ENCODE data around the gene WDR27. TPM values are rescaled to one million over a fixed set of nuclear protein-coding genes. Genes with fewer than 3 reads are reported as not detected.

WDR27 gene
- total and polyA plus RNA-seq, 10 of the 15 experiments (the other 5 are each of a cell fraction or from before 2014, with no cell fraction given) = 1.9 to 33.2 (median 19.0) TPM

DNA sequence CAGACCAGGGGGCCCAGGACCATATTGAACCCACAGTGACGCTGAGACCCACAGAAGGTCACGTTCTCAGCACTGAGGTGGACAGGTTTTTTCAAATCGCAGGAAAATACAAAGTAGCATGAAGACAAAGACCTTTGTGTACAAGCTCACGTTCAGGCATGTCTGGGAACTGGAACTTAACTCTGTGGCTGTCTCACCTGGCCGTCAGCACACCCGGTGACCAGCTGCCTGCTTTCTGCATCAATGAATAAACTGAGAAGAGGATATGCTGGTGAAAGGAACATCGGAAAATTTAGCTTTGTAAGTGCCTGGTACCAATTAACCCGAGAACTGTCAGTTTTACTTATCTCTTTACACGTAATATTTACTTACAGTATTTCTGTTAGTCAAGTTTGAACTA lies 36.5 kb downstream of the WDR27 start (continued):
- TF ChIP-seq EGR1 (IDR thresholded peaks at IDR 0.05; ENCODE audit: borderline replicate concordance in 1 of 2, low read depth in 2 of 2, low read length in 2 of 2) = no peak
- no peak for TF ChIP-seq KLF5 (IDR thresholded peaks at IDR 0.05; ENCODE audit: partially characterized antibody)
- TF ChIP-seq, protein P1, sequence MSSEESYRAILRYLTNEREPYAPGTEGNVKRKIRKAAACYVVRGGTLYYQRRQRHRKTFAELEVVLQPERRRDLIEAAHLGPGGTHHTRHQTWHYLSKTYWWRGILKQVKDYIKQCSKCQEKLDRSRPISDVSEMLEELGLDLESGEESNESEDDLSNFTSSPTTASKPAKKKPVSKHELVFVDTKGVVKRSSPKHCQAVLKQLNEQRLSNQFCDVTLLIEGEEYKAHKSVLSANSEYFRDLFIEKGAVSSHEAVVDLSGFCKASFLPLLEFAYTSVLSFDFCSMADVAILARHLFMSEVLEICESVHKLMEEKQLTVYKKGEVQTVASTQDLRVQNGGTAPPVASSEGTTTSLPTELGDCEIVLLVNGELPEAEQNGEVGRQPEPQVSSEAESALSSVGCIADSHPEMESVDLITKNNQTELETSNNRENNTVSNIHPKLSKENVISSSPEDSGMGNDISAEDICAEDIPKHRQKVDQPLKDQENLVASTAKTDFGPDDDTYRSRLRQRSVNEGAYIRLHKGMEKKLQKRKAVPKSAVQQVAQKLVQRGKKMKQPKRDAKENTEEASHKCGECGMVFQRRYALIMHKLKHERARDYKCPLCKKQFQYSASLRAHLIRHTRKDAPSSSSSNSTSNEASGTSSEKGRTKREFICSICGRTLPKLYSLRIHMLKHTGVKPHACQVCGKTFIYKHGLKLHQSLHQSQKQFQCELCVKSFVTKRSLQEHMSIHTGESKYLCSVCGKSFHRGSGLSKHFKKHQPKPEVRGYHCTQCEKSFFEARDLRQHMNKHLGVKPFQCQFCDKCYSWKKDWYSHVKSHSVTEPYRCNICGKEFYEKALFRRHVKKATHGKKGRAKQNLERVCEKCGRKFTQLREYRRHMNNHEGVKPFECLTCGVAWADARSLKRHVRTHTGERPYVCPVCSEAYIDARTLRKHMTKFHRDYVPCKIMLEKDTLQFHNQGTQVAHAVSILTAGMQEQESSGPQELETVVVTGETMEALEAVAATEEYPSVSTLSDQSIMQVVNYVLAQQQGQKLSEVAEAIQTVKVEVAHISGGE (CRISPR knock-in tag; IDR thresholded peaks at IDR 0.05) = no peak
- TF ChIP-seq SREBF2 (IDR thresholded peaks at IDR 0.05; ENCODE audit: low read length) = no peak
- no peak for TF ChIP-seq EP300 (IDR thresholded peaks at IDR 0.05; ENCODE audit: borderline replicate concordance in 1 of 2, control insufficient read depth in 1 of 2, low read depth in 2 of 2, low read length in 2 of 2)
- TF ChIP-seq RCOR1 (conservative IDR thresholded peaks at IDR 0.05; ENCODE audit: low read depth, low read length) = no peak

DNA sequence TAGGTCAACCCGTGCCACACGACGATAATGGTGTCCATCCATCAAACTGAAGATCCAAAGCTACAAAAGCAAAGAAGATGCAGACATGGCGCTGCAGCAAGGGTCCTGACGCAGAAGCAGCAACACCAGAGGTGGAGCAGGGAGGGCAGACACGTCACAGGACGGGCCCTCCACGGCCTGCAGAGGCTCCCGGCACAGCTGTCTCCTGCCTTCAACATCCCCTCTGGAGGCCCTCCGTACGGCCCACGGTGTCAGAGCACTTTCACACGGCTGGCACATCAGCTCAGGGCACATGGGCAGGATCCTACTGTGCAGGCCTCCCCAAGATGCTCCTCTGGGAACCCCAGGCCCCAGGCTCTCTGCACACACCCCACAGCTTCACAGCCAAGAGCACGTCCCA lies 37.6 kb downstream of the WDR27 start:
- Histone ChIP-seq H3K9me3 (replicated peaks; ENCODE audit: control insufficient read depth, insufficient read depth, low read length) (no peaks in the 10 kb centered on the region), H3K79me2 (ENCODE audit: control insufficient read depth, insufficient read depth, low read length) (no peaks in the 10 kb centered on the region), H4K20me1 (ENCODE audit: control insufficient read depth, insufficient read depth) (no peaks in the 10 kb centered on the region), H3K4me1 (ENCODE audit: control insufficient read depth, insufficient read depth, low read length) (no peaks in the 10 kb centered on the region), H3K27ac (ENCODE audit: control insufficient read depth, insufficient read depth) (no peak overlapping the region), H3K36me3 (ENCODE audit: control insufficient read depth in 2 of 2, insufficient read depth in 2 of 2, low read length in 1 of 2) (peaks cover 3 to 9% of the 10 kb centered on the region in 2 experiments), H3K27me3 (replicated peaks in 1 of 2; ENCODE audit: control insufficient read depth in 2 of 2, insufficient read depth in 2 of 2, low read length in 1 of 2) (no peaks in the 10 kb centered on the region), H3K9ac (ENCODE audit: control insufficient read depth, insufficient read depth, low read length) (no peak overlapping the region), H2AFZ (ENCODE audit: control insufficient read depth, low read depth, low read length) (no peak overlapping the region), H3K4me3 (no peak overlapping the region), H3K4me2 (ENCODE audit: control insufficient read depth, insufficient read depth) (no peak overlapping the region)
- TF ChIP-seq PAX5 (IDR thresholded peaks at IDR 0.05; ENCODE audit: borderline replicate concordance, low read depth, low read length) (no peak), PAX8 (IDR thresholded peaks at IDR 0.05) (no peak)
- BruUV-seq (replicated peaks) = no TSS peak
- ChIA-PET SMC1A (ENCODE audit: uncharacterized antibody, unreplicated experiment) (no interaction called here), POLR2A (no interaction called here), CTCF (no interaction called here), RAD21 (ENCODE audit: unreplicated experiment) (no interaction called here)
- in situ Hi-C loops (cut with MboI) = no loop called here
- WGBS (ENCODE audit: insufficient coverage, insufficient replicate concordance, low lambda C conversion rate, missing lambda C conversion rate) = 96% methylated on average over 14 of the region's 14 CpGs
- ATAC-seq (no peak), DNase-seq (ENCODE audit: low read depth, low spot score) (no peak), FAIRE-seq (no peak)
- intact Hi-C loops (cut with micrococcal nuclease; ENCODE audit: unreplicated experiment) = no loop called here
